Stomach (tissue), 9 donors: Measurements from ENCODE around the gene KRAS. TPM values are rescaled to one million over a fixed set of nuclear protein-coding genes. Genes with fewer than 3 reads are reported as not detected.

ENCODE experiments used
- DNase-seq, 2 donors: peaks; one replicate each; pipeline versions ENCODE4 v3.0.0 to v3.0.0-alpha.2; 2013 to 2019
- H3K27ac ChIP-seq, 5 donors: fragments of 200-600 bp in 4 of 5; sonication (generic) in 4 of 5; one replicate each; pipeline ENCODE4 v1.5.1; 2013 to 2019; ENCODE audit warnings: mild to moderate bottlenecking in 1 of 5, moderate library complexity in 1 of 5
- H3K27me3 ChIP-seq, 3 donors: fragments of 200-600 bp; sonication (generic); one replicate each; pipeline ENCODE4 v1.5.1; 2017 to 2019; ENCODE audit warnings: mixed run types in 1 of 3
- H3K36me3 ChIP-seq, 4 donors: fragments of 200-600 bp; sonication (generic); 1 replicate in 3 of 4; 2 replicates in 1 of 4; pipeline ENCODE4 v1.5.1; 2016 to 2019
- H3K4me1 ChIP-seq, 4 donors: fragments of 200-600 bp; sonication (generic); one replicate each; pipeline ENCODE4 v1.5.1; 2016 to 2019
- H3K4me3 ChIP-seq, 4 donors: fragments of 200-600 bp; sonication (generic) in 3 of 4; one replicate each; pipeline ENCODE4 v1.5.1; 2016 to 2019; ENCODE audit warnings: mild to moderate bottlenecking in 1 of 4
- H3K9me3 ChIP-seq, 4 donors: fragments of 200-600 bp; sonication (generic); one replicate each; pipeline ENCODE4 v1.5.1; 2016 to 2019
- EP300 ChIP-seq: sonication (generic); formaldehyde crosslinking; IDR thresholded peaks from one replicate; pipeline ENCODE4 v1.6.1; 2017; ENCODE audit warnings: antibody characterized with exemption
- POLR2A ChIP-seq, 4 donors: fragments of 450-650 bp; IDR thresholded peaks; one replicate each; pipeline ENCODE4 v1.6.1; 2016; ENCODE audit warnings: antibody characterized with exemption in 4 of 4, control low read depth in 2 of 4, mild to moderate bottlenecking in 1 of 4, moderate library complexity in 1 of 4
- POLR2AphosphoS5 ChIP-seq, 3 donors: sonication (generic); formaldehyde crosslinking; IDR thresholded peaks; one replicate each; pipeline ENCODE4 v1.6.1; 2016; ENCODE audit warnings: antibody characterized with exemption in 3 of 3
- WGBS, 5 donors: extraction: QIAGEN DNeasy Blood & Tissue Kit in 3 of 5; methylation state at CpG; one replicate each; pipeline versions ENCODE4 v1.1.5 to v1.1.7; 2013 to 2018; 5-methylcytosine and 5-hydroxymethylcytosine counted together
- intact Hi-C: fragments of 100-400 bp; cut with DNase I; formaldehyde crosslinking; loops from one replicate; pipeline ENCODE4 v1.15.1; 2023; ENCODE audit warnings: low total_unique reads
- polyA plus RNA-seq, 3 donors: library from polyadenylated mRNA; stranded (reverse); fragments of 200-250 nt; gene quantifications; one replicate each; pipeline ENCODE4 v1.2.3, GENCODE V29; 2013
- total RNA-seq, 5 donors: library from RNA; depleted of rRNA; stranded (reverse); fragments of >200 nt; gene quantifications; one replicate each; pipeline versions ENCODE4 v1.1.0 to v1.2.3, GENCODE V29; 2014 to 2016
- TF ChIP-seq, protein P1 (sequence below), 7 experiments: fragments of 450-650 bp in 4 of 7; fragments of 200-600 bp in 3 of 7; sonication (generic) in 3 of 7; IDR thresholded peaks; one replicate each; pipeline ENCODE4 v1.5.1; 2016 to 2019; ENCODE audit warnings: antibody characterized with exemption in 7 of 7, control low read depth in 2 of 7, mild to moderate bottlenecking in 1 of 7
- donor health status: healthy with polysubstance abuse.
- donor health status: Bipolar disorder and iron deficiency.
- donor health status: healthy.

Gene KRAS
- total and polyA plus RNA-seq, 8 donors = 6.6 to 75.3 (median 17.6) TPM

DNA sequence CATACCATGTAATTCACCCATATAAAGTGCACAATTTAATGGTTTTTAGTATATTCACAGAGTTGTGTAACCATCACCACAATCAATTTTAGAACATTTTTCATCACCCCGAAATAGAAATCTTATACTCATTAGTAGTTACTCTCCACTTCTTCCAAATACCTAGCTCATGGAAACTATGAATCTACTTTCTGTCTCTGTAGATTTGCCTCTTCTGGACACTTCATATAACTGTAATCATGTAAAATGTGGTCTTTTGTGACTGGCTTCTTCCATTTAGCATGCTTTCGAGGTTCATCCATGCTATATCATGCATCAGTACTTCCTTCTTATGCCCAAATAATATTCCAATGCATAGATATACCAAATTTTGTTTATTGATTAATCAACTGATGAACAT, 66.6 kb downstream of the KRAS start:
- Histone ChIP-seq H3K27me3 (no peaks in the 10 kb centered on the region), H3K9me3 (no peaks in the 10 kb centered on the region), H3K4me3 (no peak overlapping the region), H3K27ac (no peak overlapping the region), H3K36me3 (no peaks in the 10 kb centered on the region), H3K4me1 (no peaks in the 10 kb centered on the region)
- intact Hi-C loops = no loop called here
- DNase-seq = no peak
- 47 to 79% (median 73%) methylated on average over 2 of the region's 2 CpGs for WGBS, 5 donors
- TF ChIP-seq EP300 (no peak), POLR2AphosphoS5 (IDR thresholded peaks at IDR 0.05) (no peak), POLR2A (IDR thresholded peaks at IDR 0.05) (no peak)
- TF ChIP-seq, protein P1, sequence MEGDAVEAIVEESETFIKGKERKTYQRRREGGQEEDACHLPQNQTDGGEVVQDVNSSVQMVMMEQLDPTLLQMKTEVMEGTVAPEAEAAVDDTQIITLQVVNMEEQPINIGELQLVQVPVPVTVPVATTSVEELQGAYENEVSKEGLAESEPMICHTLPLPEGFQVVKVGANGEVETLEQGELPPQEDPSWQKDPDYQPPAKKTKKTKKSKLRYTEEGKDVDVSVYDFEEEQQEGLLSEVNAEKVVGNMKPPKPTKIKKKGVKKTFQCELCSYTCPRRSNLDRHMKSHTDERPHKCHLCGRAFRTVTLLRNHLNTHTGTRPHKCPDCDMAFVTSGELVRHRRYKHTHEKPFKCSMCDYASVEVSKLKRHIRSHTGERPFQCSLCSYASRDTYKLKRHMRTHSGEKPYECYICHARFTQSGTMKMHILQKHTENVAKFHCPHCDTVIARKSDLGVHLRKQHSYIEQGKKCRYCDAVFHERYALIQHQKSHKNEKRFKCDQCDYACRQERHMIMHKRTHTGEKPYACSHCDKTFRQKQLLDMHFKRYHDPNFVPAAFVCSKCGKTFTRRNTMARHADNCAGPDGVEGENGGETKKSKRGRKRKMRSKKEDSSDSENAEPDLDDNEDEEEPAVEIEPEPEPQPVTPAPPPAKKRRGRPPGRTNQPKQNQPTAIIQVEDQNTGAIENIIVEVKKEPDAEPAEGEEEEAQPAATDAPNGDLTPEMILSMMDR (IDR thresholded peaks at IDR 0.05) = no peak

DNA sequence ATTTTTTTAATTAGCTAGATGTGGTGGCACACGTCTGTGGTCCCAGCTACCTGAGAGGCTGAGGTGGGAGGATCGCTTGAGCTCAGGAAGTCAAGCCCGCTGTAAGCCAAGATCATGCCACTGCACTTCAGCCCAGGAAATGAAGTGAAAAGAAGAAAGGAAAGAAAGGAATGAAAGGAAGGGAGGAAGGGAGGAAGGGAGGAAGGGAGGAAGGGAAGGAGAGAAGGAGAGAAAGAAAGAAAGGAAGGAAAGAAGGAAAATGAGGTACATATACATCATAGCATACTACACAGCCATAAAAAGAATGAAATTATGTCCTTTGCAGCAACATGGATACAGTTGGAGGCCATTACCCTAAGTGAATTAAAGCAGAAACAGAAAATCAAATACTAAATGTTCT, 68.0 kb downstream of the KRAS start:
- no peaks in the 10 kb centered on the region for H3K9me3 ChIP-seq
- no peak overlapping the region for H3K27ac ChIP-seq
- intact Hi-C loops = no loop called here
- TF ChIP-seq POLR2AphosphoS5 (IDR thresholded peaks at IDR 0.05) = no peak
- no peak for TF ChIP-seq EP300
- TF ChIP-seq, protein P1 (IDR thresholded peaks at IDR 0.05) = no peak
- no peak for TF ChIP-seq POLR2A (IDR thresholded peaks at IDR 0.05)
- DNase-seq = no peak
- 72 to 85% (median 77%) methylated on average over 3 of the region's 3 CpGs for WGBS, 5 donors
- H3K4me3 ChIP-seq = no peak overlapping the region
- H3K27me3 ChIP-seq = no peaks in the 10 kb centered on the region
- H3K4me1 ChIP-seq = no peaks in the 10 kb centered on the region
- H3K36me3 ChIP-seq = no peaks in the 10 kb centered on the region

DNA sequence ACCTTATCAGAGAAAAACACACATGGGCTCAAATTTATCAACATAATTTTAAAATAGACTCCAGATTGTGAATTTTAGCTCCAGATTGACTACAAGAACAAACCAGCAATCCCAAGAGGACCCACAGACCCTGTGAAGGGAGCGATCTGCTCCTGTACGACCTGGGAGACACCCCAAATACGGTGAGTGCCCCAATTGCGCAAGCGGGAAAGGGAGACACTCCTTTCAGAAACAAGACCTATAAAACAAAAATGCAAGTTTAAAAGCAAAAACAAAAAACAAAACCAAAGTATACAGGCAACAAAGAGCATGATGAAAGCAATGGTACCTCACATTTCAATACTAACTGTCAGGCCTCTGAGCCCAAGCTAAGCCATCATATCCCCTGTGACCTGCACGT, 87.9 kb downstream of the KRAS start:
- DNase-seq = no peak
- no peaks in the 10 kb centered on the region for H3K36me3 ChIP-seq
- intact Hi-C loops = no loop called here
- H3K9me3 ChIP-seq = no peaks in the 10 kb centered on the region
- H3K27ac ChIP-seq = no peak overlapping the region
- TF ChIP-seq POLR2AphosphoS5 (IDR thresholded peaks at IDR 0.05) (no peak), EP300 (no peak), POLR2A (IDR thresholded peaks at IDR 0.05) (no peak)
- TF ChIP-seq, protein P1 (IDR thresholded peaks at IDR 0.05) = no peak
- no peak overlapping the region for H3K4me3 ChIP-seq
- no peaks in the 10 kb centered on the region for H3K4me1 ChIP-seq
- no peaks in the 10 kb centered on the region for H3K27me3 ChIP-seq
- WGBS, 5 donors = 87 to 93% (median 89%) methylated on average over 6 of the region's 6 CpGs

DNA sequence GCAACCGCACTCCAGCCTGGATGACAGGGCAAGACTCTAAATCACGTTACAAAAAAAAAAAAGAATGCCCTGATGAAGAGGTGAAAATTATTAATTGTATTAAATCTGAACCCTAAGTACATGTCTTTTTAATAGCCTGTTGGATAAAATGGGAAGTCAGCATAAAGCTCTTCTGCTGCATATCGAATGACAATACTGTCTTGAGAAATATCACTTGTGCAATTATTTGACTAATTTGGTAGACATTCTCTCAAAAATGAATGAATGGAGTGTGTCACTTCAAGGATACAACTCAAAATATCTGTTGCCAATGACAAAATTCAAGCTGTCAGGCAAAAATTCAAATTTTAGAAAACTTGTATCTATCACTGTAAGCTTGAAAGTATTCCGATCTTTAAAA, 94.7 kb downstream of the KRAS start:
- intact Hi-C loops = no loop called here
- DNase-seq = no peak
- no peaks in the 10 kb centered on the region for H3K9me3 ChIP-seq
- TF ChIP-seq POLR2A (IDR thresholded peaks at IDR 0.05) (no peak), POLR2AphosphoS5 (IDR thresholded peaks at IDR 0.05) (no peak), EP300 (no peak)
- TF ChIP-seq, protein P1 (IDR thresholded peaks at IDR 0.05) = no peak
- WGBS, 5 donors = 88 to 99% (median 94%) methylated on average over 4 of the region's 4 CpGs
- H3K27me3 ChIP-seq = no peaks in the 10 kb centered on the region
- H3K4me3 ChIP-seq = no peak overlapping the region
- peaks cover 0 to 16% (median 8%) of the 10 kb centered on the region in 4 donors for H3K4me1 ChIP-seq
- no peaks in the 10 kb centered on the region for H3K36me3 ChIP-seq
- no peak overlapping the region for H3K27ac ChIP-seq
